Body of pancreas (tissue), 4 donors: ENCODE data around the gene EWSR1. TPM values are rescaled to one million over a fixed set of nuclear protein-coding genes. Genes with fewer than 3 reads are reported as not detected.

Experiments used
- ATAC-seq: fragments of 150-250 bp; one replicate; pipeline ENCODE4 v1.9.1; 2016
- DNase-seq, 4 donors: peaks; one replicate each; pipeline ENCODE4 v3.0.0-alpha.2; 2019
- H3K27ac ChIP-seq, 4 donors: fragments of 200-600 bp; sonication (generic); 1 replicate in 3 of 4; 2 replicates in 1 of 4; pipeline versions ENCODE4 v1.5.1 to v1.6.1; 2016 to 2019; ENCODE audit warnings: mild to moderate bottlenecking in 1 of 4, mixed read lengths in 1 of 4, moderate library complexity in 1 of 4
- H3K27me3 ChIP-seq, 2 donors: fragments of 200-600 bp; sonication (generic); one replicate each; pipeline ENCODE4 v1.6.0; 2016; ENCODE audit warnings: mild to moderate bottlenecking in 1 of 2
- H3K36me3 ChIP-seq, 2 donors: fragments of 200-600 bp; sonication (generic); replicated peaks in 1 of 2; 2 replicates each; pipeline ENCODE4 v1.5.1; 2016; ENCODE audit warnings: low read depth in 2 of 2; ENCODE audit not compliant: insufficient read depth in 1 of 2
- H3K4me1 ChIP-seq: fragments of 200-600 bp; sonication (generic); one replicate; pipeline ENCODE4 v1.6.0; 2016
- H3K4me3 ChIP-seq, 2 donors: fragments of 200-600 bp; sonication (generic); 1 replicate in 1 of 2; 2 replicates in 1 of 2; pipeline ENCODE4 v1.5.1; 2016 to 2019
- H3K9me3 ChIP-seq, 3 donors: fragments of 200-600 bp; sonication (generic); 1 replicate in 2 of 3; 2 replicates in 1 of 3; pipeline ENCODE4 v1.5.1; 2016
- POLR2A ChIP-seq, 3 donors: fragments of 450-650 bp; IDR thresholded peaks; one replicate each; pipeline ENCODE4 v1.6.1; 2016; ENCODE audit warnings: antibody characterized with exemption in 3 of 3, mild to moderate bottlenecking in 2 of 3
- WGBS, 2 donors: methylation state at CpG; one replicate each; pipeline ENCODE4 v1.1.5; 2017; 5-methylcytosine and 5-hydroxymethylcytosine counted together
- intact Hi-C: fragments of 100-400 bp; cut with DNase I; formaldehyde crosslinking; loops from one replicate; pipeline ENCODE4 v1.15.1; 2023
- total RNA-seq, 2 donors: library from RNA; depleted of rRNA; stranded (reverse); fragments of >200 nt; gene quantifications; one replicate each; pipeline ENCODE4 v1.1.0, GENCODE V29; 2016
- TF ChIP-seq, protein P1 (sequence below), 7 experiments: fragments of 450-650 bp in 4 of 7; fragments of 200-600 bp in 3 of 7; sonication (generic) in 3 of 7; IDR thresholded peaks; one replicate each; pipeline ENCODE4 v1.5.1; 2016 to 2019; ENCODE audit warnings: antibody characterized with exemption in 7 of 7

EWSR1 gene
- total RNA-seq, 2 donors from 2014 or later = 142 to 175 TPM

DNA sequence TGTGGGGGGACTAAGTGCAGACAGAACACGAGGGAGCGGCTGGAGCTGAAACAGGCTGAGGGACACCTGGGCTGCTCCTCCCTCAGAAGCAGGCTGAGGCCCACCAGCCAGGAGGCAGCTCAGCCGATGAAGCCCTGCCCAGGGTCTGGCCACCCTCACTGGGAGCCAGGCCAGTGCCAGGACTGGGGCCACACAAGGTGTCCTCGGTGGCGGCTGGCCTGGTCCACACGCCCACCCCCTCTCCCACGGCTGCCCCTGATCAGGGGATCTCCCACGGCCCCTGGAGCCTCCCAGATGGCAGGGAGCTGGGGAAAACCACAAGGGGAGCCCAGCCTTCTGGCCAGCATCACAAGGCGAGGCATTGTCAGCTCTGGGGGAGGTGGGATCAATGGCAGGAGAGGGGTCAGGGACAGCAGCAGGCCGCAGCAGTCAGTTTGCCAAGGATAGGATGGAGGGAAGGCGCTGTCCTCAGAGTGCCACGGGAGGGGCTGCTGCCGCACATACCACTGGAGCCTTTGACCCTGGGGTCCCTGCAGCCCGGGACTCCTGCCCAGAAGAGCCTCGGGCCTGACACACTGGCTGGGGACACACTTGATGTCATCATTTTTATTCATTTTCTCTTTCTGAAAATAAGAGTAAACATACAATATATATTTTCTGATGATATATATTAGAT lies 59.2 kb downstream of the EWSR1 start:
- 74 to 85% methylated on average over 4 to 14 of the region's 15 CpGs for WGBS, 2 donors
- no peak for ATAC-seq

DNA sequence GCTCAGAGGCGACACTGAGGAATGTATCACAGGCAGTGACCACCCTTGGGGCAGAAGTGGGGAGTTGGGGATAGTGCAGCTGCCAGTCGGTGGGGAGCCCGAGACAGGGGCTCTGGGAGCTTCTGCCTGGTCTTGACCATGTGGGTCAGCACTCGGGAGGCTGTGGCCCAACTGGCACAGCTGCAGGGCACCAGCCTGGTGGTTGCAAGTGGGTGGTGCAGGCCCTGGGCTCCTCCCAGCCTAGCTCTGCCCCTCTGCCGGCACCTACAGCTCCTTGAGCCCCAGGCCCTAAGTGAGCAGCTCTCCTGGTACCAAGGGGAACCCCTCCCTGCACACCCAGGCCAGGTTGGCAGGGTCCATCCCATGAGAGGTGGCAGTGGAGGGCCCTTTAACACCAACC lies 60.0 kb downstream of the EWSR1 start:
- WGBS, 2 donors = 88% methylated on average over 5 of the region's 5 CpGs; no CpG with 5 or more reads in 1 of the 2 donors
- DNase-seq (no peak), ATAC-seq (no peak)
- Histone ChIP-seq H3K4me1 (no peaks in the 10 kb centered on the region), H3K4me3 (no peak overlapping the region), H3K9me3 (no peaks in the 10 kb centered on the region), H3K36me3 (peaks cover 6 to 28% of the 10 kb centered on the region in 2 donors), H3K27me3 (no peaks in the 10 kb centered on the region), H3K27ac (no peak overlapping the region)
- intact Hi-C loops = no loop called here
- TF ChIP-seq, protein P1, sequence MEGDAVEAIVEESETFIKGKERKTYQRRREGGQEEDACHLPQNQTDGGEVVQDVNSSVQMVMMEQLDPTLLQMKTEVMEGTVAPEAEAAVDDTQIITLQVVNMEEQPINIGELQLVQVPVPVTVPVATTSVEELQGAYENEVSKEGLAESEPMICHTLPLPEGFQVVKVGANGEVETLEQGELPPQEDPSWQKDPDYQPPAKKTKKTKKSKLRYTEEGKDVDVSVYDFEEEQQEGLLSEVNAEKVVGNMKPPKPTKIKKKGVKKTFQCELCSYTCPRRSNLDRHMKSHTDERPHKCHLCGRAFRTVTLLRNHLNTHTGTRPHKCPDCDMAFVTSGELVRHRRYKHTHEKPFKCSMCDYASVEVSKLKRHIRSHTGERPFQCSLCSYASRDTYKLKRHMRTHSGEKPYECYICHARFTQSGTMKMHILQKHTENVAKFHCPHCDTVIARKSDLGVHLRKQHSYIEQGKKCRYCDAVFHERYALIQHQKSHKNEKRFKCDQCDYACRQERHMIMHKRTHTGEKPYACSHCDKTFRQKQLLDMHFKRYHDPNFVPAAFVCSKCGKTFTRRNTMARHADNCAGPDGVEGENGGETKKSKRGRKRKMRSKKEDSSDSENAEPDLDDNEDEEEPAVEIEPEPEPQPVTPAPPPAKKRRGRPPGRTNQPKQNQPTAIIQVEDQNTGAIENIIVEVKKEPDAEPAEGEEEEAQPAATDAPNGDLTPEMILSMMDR (IDR thresholded peaks at IDR 0.05) = no peak
- no peak for TF ChIP-seq POLR2A (IDR thresholded peaks at IDR 0.05)

More for the DNA sequence above, 59.2 kb downstream of the EWSR1 start:
- DNase-seq = no peak
- Histone ChIP-seq H3K27ac (no peak overlapping the region), H3K36me3 (peaks cover 6 to 28% of the 10 kb centered on the region in 2 donors), H3K9me3 (no peaks in the 10 kb centered on the region), H3K27me3 (no peaks in the 10 kb centered on the region), H3K4me1 (no peaks in the 10 kb centered on the region), H3K4me3 (no peak overlapping the region)
- TF ChIP-seq, protein P1 (IDR thresholded peaks at IDR 0.05) = no peak
- no peak for TF ChIP-seq POLR2A (IDR thresholded peaks at IDR 0.05)
- intact Hi-C loops = no loop called here

DNA sequence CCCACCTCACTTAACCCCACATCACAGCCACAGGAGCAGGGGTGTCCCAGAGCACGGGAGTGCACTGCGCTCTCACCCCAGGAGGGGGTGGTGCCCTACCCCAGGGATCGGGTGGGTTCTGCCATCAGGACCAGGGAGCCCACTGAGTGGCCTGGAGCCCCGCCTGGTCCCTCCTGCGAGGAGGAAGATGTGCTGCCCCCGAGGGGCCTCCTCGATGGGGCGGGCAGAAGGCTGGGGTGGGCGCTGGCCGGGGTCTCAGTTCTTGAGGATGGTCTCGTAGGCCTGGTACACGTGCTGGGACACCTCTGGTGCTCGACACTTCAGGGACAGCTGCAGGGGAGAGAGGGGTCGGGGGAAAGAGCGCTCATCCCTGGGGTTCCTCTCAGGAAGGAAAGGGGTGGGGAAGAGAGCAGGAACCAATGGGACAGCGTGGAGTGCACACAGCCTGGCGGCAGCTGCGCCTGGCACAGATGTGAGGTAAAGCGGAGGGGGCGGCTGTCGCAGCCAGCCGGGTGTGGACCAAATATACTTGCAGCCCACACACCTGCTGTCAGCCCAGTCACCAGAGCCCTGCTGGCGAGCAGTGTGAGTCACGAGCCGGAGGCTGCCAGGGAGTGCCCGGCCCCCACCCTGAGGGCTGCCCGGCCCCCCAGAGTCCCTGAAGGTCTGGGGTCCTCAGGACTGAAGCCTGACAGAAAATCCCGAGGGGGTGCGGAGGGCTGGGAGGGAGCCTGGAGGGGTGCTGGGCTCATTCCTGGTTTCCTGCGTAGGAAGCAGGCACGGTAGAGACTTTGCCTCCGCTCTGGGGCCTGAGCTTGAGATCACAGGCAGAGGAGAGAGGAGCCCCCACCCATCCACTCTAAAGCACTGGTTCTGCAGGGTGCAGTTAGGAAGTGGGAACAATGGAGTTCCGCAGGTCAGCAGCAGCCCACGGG lies 60.8 kb downstream of the EWSR1 start:
- intact Hi-C loops = no loop called here
- no peak overlapping the region for H3K27ac ChIP-seq
- DNase-seq (no peak), ATAC-seq (no peak)
- H3K4me1 ChIP-seq = no peaks in the 10 kb centered on the region
- peaks cover 6 to 33% of the 10 kb centered on the region in 2 donors for H3K36me3 ChIP-seq
- TF ChIP-seq, protein P1 (IDR thresholded peaks at IDR 0.05) = no peak
- TF ChIP-seq POLR2A (IDR thresholded peaks at IDR 0.05) = no peak
- H3K4me3 ChIP-seq = no peak overlapping the region
- 88 to 96% methylated on average over 20 to 34 of the region's 34 CpGs for WGBS, 2 donors
- H3K9me3 ChIP-seq = no peaks in the 10 kb centered on the region
- H3K27me3 ChIP-seq = no peaks in the 10 kb centered on the region

GRCh38 chr22:29329581-29329980 lies 61.5 kb downstream of the EWSR1 start:
- no peak for ATAC-seq
- Histone ChIP-seq H3K27ac (no peak overlapping the region), H3K9me3 (no peaks in the 10 kb centered on the region), H3K4me1 (no peaks in the 10 kb centered on the region), H3K27me3 (no peaks in the 10 kb centered on the region), H3K4me3 (no peak overlapping the region), H3K36me3 (peaks cover 6 to 35% of the 10 kb centered on the region in 2 donors)
- intact Hi-C loops = no loop called here
- DNase-seq = no peak
- 82 to 90% methylated on average over 11 of the region's 11 CpGs for WGBS, 2 donors
- TF ChIP-seq, protein P1 (IDR thresholded peaks at IDR 0.05) = no peak
- no peak for TF ChIP-seq POLR2A (IDR thresholded peaks at IDR 0.05)
